ENCODE results near the gene NDUFB10.

- no peak for TF ChIP-seq JUND (IDR thresholded peaks at IDR 0.05; ENCODE audit: low read depth, low read length)
- no peak for TF ChIP-seq CTCF (IDR thresholded peaks at IDR 0.05 in 2 of 3, conservative IDR thresholded peaks at IDR 0.05 in 1 of 3; ENCODE audit: control insufficient read depth in 2 of 3, extremely low read depth in 1 of 3, insufficient read depth in 1 of 3, low read depth in 3 of 3, low read length in 3 of 3)
- no peak for TF ChIP-seq NBN (IDR thresholded peaks at IDR 0.05)
- TF ChIP-seq E2F8 (IDR thresholded peaks at IDR 0.05; ENCODE audit: low read depth, partially characterized antibody): no peak
- TF ChIP-seq CBX5 (IDR thresholded peaks at IDR 0.05; ENCODE audit: low read depth): no peak
- TF ChIP-seq SIX5 (IDR thresholded peaks at IDR 0.05; ENCODE audit: low read depth, low read length, severe bottlenecking): no peak
- no peak for TF ChIP-seq NR2C1 (IDR thresholded peaks at IDR 0.05)
- no peak for TF ChIP-seq EP300 (IDR thresholded peaks at IDR 0.05; ENCODE audit: borderline replicate concordance in 1 of 2, control insufficient read depth in 1 of 2, low read depth in 2 of 2, low read length in 2 of 2)
- no peak for TF ChIP-seq IRF4 (IDR thresholded peaks at IDR 0.05; ENCODE audit: low read depth, low read length)
- TF ChIP-seq SIN3A (IDR thresholded peaks at IDR 0.05; ENCODE audit: low read depth, low read length): no peak
- no peak for TF ChIP-seq CREM (IDR thresholded peaks at IDR 0.05; ENCODE audit: low read depth)
- TF ChIP-seq BHLHE40 (IDR thresholded peaks at IDR 0.05; ENCODE audit: borderline replicate concordance in 1 of 2, low read depth in 2 of 2, low read length in 1 of 2): no peak
These were observed 46.3 kb downstream of the NDUFB10 start for GRCh38 chr16:2005646-2006045.

All from GM12878 (cell line).